MM.1S (cell line): ENCODE results near the gene TNIP3.

Experiments
- DNase-seq: peaks from one replicate; pipeline ENCODE4 v3.0.0-alpha.2; 2015
- H2AFZ ChIP-seq: fragments of 300-600 bp; sonication (generic); 2 replicates; pipeline ENCODE4 v1.6.0; 2016; ENCODE audit warnings: antibody characterized with exemption, low read length
- H3F3A ChIP-seq: fragments of 300-600 bp; sonication (generic); 2 replicates; pipeline ENCODE4 v1.6.1; 2016; ENCODE audit warnings: mild to moderate bottlenecking, antibody characterized with exemption, low read length, moderate library complexity, mixed read lengths; ENCODE audit not compliant: insufficient read depth
- H3K27ac ChIP-seq: fragments of 300-600 bp; sonication (generic); 2 replicates; pipeline ENCODE4 v1.5.1; 2016; ENCODE audit warnings: mild to moderate bottlenecking, low read length
- H3K27me3 ChIP-seq: fragments of 300-600 bp; sonication (generic); replicated peaks from 2 replicates; pipeline ENCODE4 v1.6.0; 2016; ENCODE audit warnings: low read length; ENCODE audit not compliant: insufficient read depth
- H3K36me3 ChIP-seq: fragments of 300-600 bp; sonication (generic); replicated peaks from 2 replicates; pipeline ENCODE4 v1.6.1; 2016; ENCODE audit warnings: mild to moderate bottlenecking, low read length, mixed read lengths; ENCODE audit not compliant: insufficient read depth
- H3K4me1 ChIP-seq: fragments of 300-600 bp; sonication (generic); 2 replicates; pipeline ENCODE4 v1.6.1; 2016; ENCODE audit warnings: low read length, mixed read lengths
- H3K4me2 ChIP-seq: fragments of 300-600 bp; sonication (generic); 2 replicates; pipeline ENCODE4 v1.6.0; 2016; ENCODE audit warnings: low read depth, low read length
- H3K4me3 ChIP-seq: fragments of 300-600 bp; sonication (generic); 2 replicates; pipeline ENCODE4 v1.5.1; 2016; ENCODE audit warnings: low read length, mixed read lengths
- H3K79me2 ChIP-seq: fragments of 300-600 bp; sonication (generic); 2 replicates; pipeline ENCODE4 v1.6.1; 2016; ENCODE audit warnings: mixed run types, low read length, mixed read lengths
- H3K9ac ChIP-seq: fragments of 300-600 bp; sonication (generic); 2 replicates; pipeline ENCODE4 v1.6.1; 2016; ENCODE audit warnings: low read length, mixed read lengths
- H3K9me2 ChIP-seq: fragments of 300-600 bp; sonication (generic); replicated peaks from 2 replicates; pipeline ENCODE4 v1.6.1; 2016; ENCODE audit warnings: mild to moderate bottlenecking, low read length, mixed read lengths; ENCODE audit not compliant: insufficient read depth
- H3K9me3 ChIP-seq: fragments of 300-600 bp; sonication (generic); replicated peaks from 2 replicates; pipeline ENCODE4 v1.6.1; 2016; ENCODE audit warnings: mild to moderate bottlenecking, low read length, mixed read lengths; ENCODE audit not compliant: insufficient read depth
- H4K20me1 ChIP-seq: fragments of 300-600 bp; sonication (generic); 2 replicates; pipeline ENCODE4 v1.6.1; 2016; ENCODE audit warnings: mild to moderate bottlenecking, low read length, moderate library complexity, mixed read lengths; ENCODE audit not compliant: insufficient read depth
- EZH2 ChIP-seq: fragments of 300-600 bp; sonication (generic); optimal IDR thresholded peaks from 2 replicates; pipeline ENCODE3; 2017; ENCODE audit warnings: low read depth, mild to moderate bottlenecking, antibody characterized with exemption, low read length, mixed read lengths
- EZH2phosphoT487 ChIP-seq: fragments of 300-600 bp; sonication (generic); IDR thresholded peaks from 2 replicates; pipeline ENCODE4 v1.6.1; 2018; ENCODE audit warnings: antibody characterized with exemption, low read length
- TF ChIP-seq, protein P1 (sequence below): fragments of 300-600 bp; sonication (generic); IDR thresholded peaks from 2 replicates; pipeline ENCODE4 v1.5.1; 2016; ENCODE audit warnings: antibody characterized with exemption, low read length, mixed read lengths

Gene TNIP3

GRCh38 chr4:121144021-121144420, 20.1 kb downstream of the TNIP3 start:
- Histone ChIP-seq H3F3A (peaks cover 32% of the 10 kb centered on the region), H3K79me2 (no peaks in the 10 kb centered on the region), H3K9me3 (no peaks in the 10 kb centered on the region), H3K4me2 (peak overlapping the region; percentile 74), H3K27me3 (no peaks in the 10 kb centered on the region), H3K9ac (peak overlapping the region; percentile 50; the same call in 1 of the 2 replicates), H3K4me3 (peak overlapping the region; percentile 42), H2AFZ (peak overlapping the region; percentile 62), H3K36me3 (no peaks in the 10 kb centered on the region), H4K20me1 (no peaks in the 10 kb centered on the region), H3K4me1 (peaks cover 56% of the 10 kb centered on the region), H3K9me2 (no peaks in the 10 kb centered on the region), H3K27ac (peak overlapping the region; percentile 88)
- DNase-seq = peak; percentile 63
- TF ChIP-seq EZH2phosphoT487 (no peak), EZH2 (no peak)
- TF ChIP-seq, protein P1, sequence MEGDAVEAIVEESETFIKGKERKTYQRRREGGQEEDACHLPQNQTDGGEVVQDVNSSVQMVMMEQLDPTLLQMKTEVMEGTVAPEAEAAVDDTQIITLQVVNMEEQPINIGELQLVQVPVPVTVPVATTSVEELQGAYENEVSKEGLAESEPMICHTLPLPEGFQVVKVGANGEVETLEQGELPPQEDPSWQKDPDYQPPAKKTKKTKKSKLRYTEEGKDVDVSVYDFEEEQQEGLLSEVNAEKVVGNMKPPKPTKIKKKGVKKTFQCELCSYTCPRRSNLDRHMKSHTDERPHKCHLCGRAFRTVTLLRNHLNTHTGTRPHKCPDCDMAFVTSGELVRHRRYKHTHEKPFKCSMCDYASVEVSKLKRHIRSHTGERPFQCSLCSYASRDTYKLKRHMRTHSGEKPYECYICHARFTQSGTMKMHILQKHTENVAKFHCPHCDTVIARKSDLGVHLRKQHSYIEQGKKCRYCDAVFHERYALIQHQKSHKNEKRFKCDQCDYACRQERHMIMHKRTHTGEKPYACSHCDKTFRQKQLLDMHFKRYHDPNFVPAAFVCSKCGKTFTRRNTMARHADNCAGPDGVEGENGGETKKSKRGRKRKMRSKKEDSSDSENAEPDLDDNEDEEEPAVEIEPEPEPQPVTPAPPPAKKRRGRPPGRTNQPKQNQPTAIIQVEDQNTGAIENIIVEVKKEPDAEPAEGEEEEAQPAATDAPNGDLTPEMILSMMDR = no peak

DNA sequence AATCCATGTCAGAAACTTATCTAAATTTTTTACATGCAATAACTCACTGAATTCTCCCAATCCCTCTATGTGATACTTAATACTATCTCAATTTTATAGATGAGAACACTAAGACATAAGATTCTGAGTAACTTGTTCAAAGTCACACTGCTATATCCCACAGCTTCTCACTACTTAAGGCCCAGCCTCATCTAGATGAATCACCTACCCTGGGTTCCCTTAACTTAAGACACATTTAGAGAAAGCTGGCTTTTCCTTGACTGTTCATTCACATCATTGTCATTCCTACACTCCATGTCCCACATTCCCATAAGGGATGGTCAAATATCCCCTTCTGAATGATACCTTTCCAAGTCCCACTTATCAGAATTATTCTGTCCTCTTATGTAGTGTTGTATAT, 21.0 kb downstream of the TNIP3 start:
- no peaks in the 10 kb centered on the region for H3K36me3 ChIP-seq
- H3F3A ChIP-seq = peaks cover 39% of the 10 kb centered on the region
- no peak overlapping the region for H2AFZ ChIP-seq
- peak overlapping the region; percentile 74; the same call in 1 of the 2 replicates for H3K4me2 ChIP-seq
- H3K9ac ChIP-seq = no peak overlapping the region
- no peaks in the 10 kb centered on the region for H4K20me1 ChIP-seq
- H3K9me2 ChIP-seq = no peaks in the 10 kb centered on the region
- no peaks in the 10 kb centered on the region for H3K79me2 ChIP-seq
- TF ChIP-seq, protein P1 = no peak
- TF ChIP-seq EZH2 (no peak), EZH2phosphoT487 (no peak)
- H3K4me3 ChIP-seq = no peak overlapping the region
- H3K27me3 ChIP-seq = no peaks in the 10 kb centered on the region
- no peak for DNase-seq
- H3K27ac ChIP-seq = peak overlapping the region; percentile 88; the same call in 1 of the 2 replicates
- H3K9me3 ChIP-seq = no peaks in the 10 kb centered on the region
- H3K4me1 ChIP-seq = peaks cover 65% of the 10 kb centered on the region

DNA sequence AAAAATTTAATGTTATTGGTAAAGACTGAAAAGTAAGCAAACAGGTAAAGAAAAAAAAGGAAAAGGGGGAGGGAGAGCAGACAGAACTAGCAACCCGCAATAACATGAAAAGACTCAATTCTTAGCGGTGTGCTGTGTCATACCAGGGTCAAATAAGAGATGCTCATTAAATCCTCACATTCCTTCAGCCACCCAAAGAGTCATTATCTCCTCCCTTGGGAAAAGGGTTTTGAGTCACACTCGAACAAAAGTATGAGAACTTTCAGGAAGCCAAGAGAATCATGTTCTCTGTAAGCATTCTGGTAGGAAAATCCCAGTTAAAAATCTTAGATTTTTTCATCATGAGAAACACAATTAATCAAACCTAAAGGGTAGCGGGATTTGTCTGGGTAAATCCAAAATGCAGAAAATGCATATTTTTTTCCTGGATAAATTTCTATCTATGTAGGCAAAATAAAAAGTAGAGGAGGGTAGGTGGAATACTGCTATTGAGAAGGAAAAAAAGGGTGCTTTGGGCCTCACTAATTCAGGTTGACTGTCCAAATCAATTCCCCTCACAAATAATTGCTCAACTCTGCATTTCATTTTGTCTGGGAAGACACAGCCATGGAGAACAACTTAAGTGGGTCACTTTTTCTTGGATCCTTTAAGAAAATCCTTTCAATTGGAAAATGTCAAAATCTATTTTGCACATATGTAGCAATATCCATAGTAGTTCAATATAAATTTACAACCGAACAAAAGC, 23.2 kb downstream of the TNIP3 start:
- Histone ChIP-seq H3K27me3 (no peaks in the 10 kb centered on the region), H3K4me1 (peaks cover 73% of the 10 kb centered on the region), H3K4me2 (no peak overlapping the region), H3K4me3 (no peak overlapping the region), H4K20me1 (no peaks in the 10 kb centered on the region), H3K9me2 (no peaks in the 10 kb centered on the region), H3K27ac (peak overlapping the region; percentile 91; the same call in 1 of the 2 replicates), H3F3A (peaks cover 41% of the 10 kb centered on the region), H2AFZ (no peak overlapping the region), H3K9me3 (no peaks in the 10 kb centered on the region), H3K36me3 (no peaks in the 10 kb centered on the region), H3K79me2 (no peaks in the 10 kb centered on the region), H3K9ac (no peak overlapping the region)
- DNase-seq = no peak
- TF ChIP-seq EZH2phosphoT487 = no peak
- TF ChIP-seq, protein P1 = no peak
- no peak for TF ChIP-seq EZH2
